K562 (cell line): ENCODE measurements around the gene MALAT1. TPM values are rescaled to one million over a fixed set of nuclear protein-coding genes. Genes with fewer than 3 reads are reported as not detected.

Source experiments
- CTCFL ChIP-seq: IDR thresholded peaks from 2 replicates; pipeline ENCODE4 v1.6.1; 2011; ENCODE audit warnings: borderline replicate concordance, low read depth, mild to moderate bottlenecking, moderate library complexity, low read length; ENCODE audit not compliant: insufficient read depth, poor library complexity, severe bottlenecking
- EGR1 ChIP-seq: fragments of 450-650 bp; conservative IDR thresholded peaks from 2 replicates; pipeline ENCODE4 v1.6.1; 2017; ENCODE audit warnings: mild to moderate bottlenecking
- FOSL1 ChIP-seq: fragments of 200-800 bp; sonication (Bioruptor generic); conservative IDR thresholded peaks from 2 replicates; pipeline ENCODE4 v1.6.1; 2016; ENCODE audit warnings: missing genetic modification characterization, missing compliant biosample characterization
- FOXJ2 ChIP-seq: fragments of 200-800 bp; sonication (Bioruptor generic); IDR thresholded peaks from 2 replicates; pipeline ENCODE4 v1.6.1; 2016; ENCODE audit warnings: missing genetic modification characterization, missing compliant biosample characterization
- GABPB1 ChIP-seq: sonication (generic); formaldehyde crosslinking; IDR thresholded peaks from 2 replicates; pipeline ENCODE4 v1.8.0; 2022; ENCODE audit warnings: mild to moderate bottlenecking, missing genetic modification reagents
- MGA ChIP-seq: fragments of 450-650 bp; IDR thresholded peaks from 2 replicates; pipeline ENCODE4 v1.6.1; 2016; ENCODE audit warnings: mild to moderate bottlenecking, moderate library complexity
- NCOA2 ChIP-seq, 2 experiments: fragments of 450-650 bp; IDR thresholded peaks; 2 replicates each; pipeline ENCODE4 v1.6.1; 2018; ENCODE audit warnings: mild to moderate bottlenecking in 2 of 2, moderate library complexity in 1 of 2; ENCODE audit not compliant: partially characterized antibody in 2 of 2
- NFYB ChIP-seq: IDR thresholded peaks from 2 replicates; pipeline ENCODE4 v1.6.1; 2011; ENCODE audit warnings: mild to moderate bottlenecking, moderate library complexity; ENCODE audit not compliant: insufficient read length; ENCODE audit errors: extremely low read depth
- PHF20 ChIP-seq: fragments of 450-650 bp; IDR thresholded peaks from 2 replicates; pipeline ENCODE4 v1.6.1; 2018; ENCODE audit not compliant: partially characterized antibody
- POU5F1 ChIP-seq: fragments of 150-350 bp; IDR thresholded peaks from 2 replicates; pipeline ENCODE4 v1.6.1; 2014; ENCODE audit warnings: borderline replicate concordance, low read length, low read depth, mild to moderate bottlenecking; ENCODE audit not compliant: partially characterized antibody
- SNAPC5 ChIP-seq: fragments of 250-450 bp; sonication (Bioruptor Pico); IDR thresholded peaks from 2 replicates; pipeline ENCODE4 v1.8.0; 2021; ENCODE audit warnings: moderate library complexity, mild to moderate bottlenecking, inconsistent platforms
- VEZF1 ChIP-seq: fragments of 200-800 bp; sonication (Bioruptor generic); IDR thresholded peaks from 2 replicates; pipeline ENCODE4 v1.6.1; 2017; ENCODE audit warnings: missing genetic modification characterization, missing compliant biosample characterization
- ZNF77 ChIP-seq: fragments of 250-450 bp; sonication (Bioruptor Pico); IDR thresholded peaks from 2 replicates; pipeline ENCODE4 v1.5.0; 2020
- polyA plus RNA-seq, 8 experiments: library from polyadenylated mRNA; depleted of rRNA in 4 of 8; stranded (reverse) in 5 of 8; unstranded in 3 of 8; fragments of >200 nt; fragmentation: Nextera tagmentation in 2 of 8; fragmentation: Illumina TruSeq in 1 of 8; extraction: Ambion mirVana in 2 of 8; extraction: Trizol in 1 of 8; gene quantifications; 2 replicates each; pipeline versions ENCODE4 v1.2.1 to v1.2.3, GENCODE V29; 2011 to 2014; ENCODE audit warnings: inconsistent platforms in 1 of 8, missing spikeins in 1 of 8
- total RNA-seq, 7 experiments: library from RNA; depleted of rRNA in 6 of 7; stranded (reverse); fragments of >200 nt in 6 of 7; fragmentation: Illumina TruSeq in 2 of 7; extraction: Trizol in 2 of 7; gene quantifications; 2 replicates each; pipeline versions ENCODE4 v1.2.1 to v1.2.3, GENCODE V29; 2011 to 2021; ENCODE audit warnings: low replicate concordance in 1 of 7

MALAT1 gene
- total and polyA plus RNA-seq, 9 of the 15 experiments (the other 6 are each of a cell fraction or from before 2014, with no cell fraction given) = 363 to 8,715 (median 2,351) TPM

GRCh38 chr11:65555693-65556231 is 56.9 kb downstream of the MALAT1 start (continued):
- no peak for TF ChIP-seq MGA
- peak; percentile 64 for TF ChIP-seq FOSL1 (tag)
- TF ChIP-seq POU5F1 = no peak
- no peak for TF ChIP-seq ZNF77 (CRISPR knock-in tag)
- 0 out of 2 replicates have a peak, but pooled peaks have one; percentile 36 for TF ChIP-seq VEZF1 (CRISPR knock-in tag)
- TF ChIP-seq SNAPC5 (CRISPR knock-in tag) = no peak
- no peak for TF ChIP-seq NCOA2 (IDR thresholded peaks at IDR 0.05; ENCODE audit: partially characterized antibody in 2 of 2)
- no peak for TF ChIP-seq GABPB1 (CRISPR knock-in tag)
- TF ChIP-seq CTCFL = no peak
- TF ChIP-seq FOXJ2 (tag) = no peak
- TF ChIP-seq EGR1 = peak; percentile 47; the same call in 1 of the 2 replicates
- TF ChIP-seq PHF20 = no peak
- no peak for TF ChIP-seq NFYB
